Measurements from ENCODE around the gene AKIRIN1.
"Not testable (repeated sequence)": the region's sequence is repeated elsewhere in the genome, so short reads cannot be mapped to it uniquely, and the experiment has no call there.

AKIRIN1 gene

DNA sequence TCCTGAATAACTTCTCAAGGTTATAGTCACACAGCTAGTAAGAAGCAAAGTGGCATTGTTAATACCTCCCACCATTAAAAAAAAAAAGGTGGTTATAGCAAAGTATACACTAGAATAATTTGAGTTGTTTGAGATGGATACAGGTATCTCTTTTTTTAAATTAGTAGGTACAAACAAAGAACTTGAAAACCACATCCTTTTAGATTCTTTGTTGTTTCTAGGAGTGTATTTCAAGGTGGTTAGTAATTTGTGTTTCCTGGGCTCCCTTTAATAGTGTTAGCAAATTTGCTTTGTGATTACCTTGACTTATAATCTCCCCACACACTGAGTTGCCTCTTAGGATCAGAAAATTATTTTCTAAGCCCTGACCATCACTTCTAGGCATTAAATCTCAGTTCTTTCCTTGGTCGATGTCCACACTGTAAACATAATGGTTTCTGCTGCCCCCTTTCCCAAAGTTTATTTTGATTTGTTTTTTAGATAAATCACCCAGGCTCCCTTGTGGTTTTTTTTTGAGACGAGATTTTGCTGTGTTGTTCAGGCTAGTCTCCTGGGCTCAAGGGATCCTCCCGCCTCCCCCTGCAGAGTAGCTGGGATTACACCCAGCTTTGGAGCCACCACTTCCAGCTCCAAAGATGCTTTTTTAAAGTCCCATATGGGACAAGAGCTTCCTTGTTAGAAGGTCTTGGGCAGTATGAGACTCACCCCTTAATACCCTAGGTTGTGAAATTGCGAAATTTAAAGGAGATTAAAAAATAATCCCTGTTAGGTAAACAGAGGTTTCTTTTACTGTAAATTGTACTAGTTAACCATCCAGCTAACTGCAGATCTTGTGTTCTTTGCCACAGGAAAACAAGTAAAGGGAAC, 6.2 kb downstream of the AKIRIN1 start:
- no peak for DNase-seq

DNA sequence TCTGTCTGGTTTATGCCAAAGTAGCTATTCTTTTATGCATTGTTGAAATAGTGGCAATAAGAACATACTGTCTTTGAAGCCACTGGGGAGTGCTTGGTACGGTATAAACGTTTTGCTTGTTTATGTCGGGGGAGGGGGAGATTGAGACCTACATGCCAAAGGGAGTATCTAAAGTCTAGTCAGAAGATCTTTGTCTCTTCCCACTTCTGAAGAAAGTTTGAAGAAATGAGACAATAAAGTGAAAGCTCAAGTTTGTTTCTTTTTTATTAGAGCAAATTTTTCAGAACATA, 6.8 kb downstream of the AKIRIN1 start:
- no peak for DNase-seq

DNA sequence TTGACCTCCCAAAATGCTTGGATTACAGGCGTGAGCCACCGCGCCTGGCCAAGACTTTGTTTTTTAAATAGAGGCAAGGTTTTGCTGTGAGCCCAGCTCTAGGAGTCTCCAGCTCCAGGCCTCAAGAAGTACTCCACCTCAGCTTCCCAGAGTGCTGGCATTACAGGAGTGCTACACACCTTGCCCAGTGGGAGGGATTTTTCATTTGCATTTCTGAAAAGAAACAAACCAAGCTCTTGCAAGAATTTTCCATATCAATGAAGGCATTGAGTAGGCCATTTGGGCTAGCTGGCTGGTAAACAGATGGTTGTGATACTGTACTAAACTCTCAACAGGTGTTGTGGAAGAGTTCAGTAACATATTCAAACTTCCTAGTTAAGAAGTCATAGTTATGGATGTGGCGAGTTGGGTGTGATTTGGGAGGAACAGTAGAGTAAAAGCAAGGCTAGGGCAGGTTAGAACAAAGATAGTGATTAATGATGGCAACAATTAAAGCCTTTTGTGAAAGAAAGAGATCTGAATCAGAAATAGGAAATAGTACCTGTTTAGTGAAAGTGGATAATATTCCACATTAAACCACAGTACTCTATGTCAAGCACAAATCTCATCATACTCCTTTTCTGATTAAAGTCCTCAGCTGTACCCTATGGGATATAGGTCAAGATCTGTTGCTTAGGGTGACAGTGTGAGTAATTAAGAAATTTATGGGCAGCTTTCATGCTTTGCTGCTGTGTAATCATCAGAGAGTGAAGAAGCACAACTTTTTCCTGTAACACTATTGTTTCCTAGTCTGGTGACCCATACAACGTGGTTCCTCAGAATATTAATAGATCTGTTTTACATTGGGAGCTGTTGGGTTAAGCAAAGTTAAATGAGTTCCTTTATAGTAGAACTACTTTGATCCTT, 10.7 kb downstream of the AKIRIN1 start:
- no peak for DNase-seq

DNA sequence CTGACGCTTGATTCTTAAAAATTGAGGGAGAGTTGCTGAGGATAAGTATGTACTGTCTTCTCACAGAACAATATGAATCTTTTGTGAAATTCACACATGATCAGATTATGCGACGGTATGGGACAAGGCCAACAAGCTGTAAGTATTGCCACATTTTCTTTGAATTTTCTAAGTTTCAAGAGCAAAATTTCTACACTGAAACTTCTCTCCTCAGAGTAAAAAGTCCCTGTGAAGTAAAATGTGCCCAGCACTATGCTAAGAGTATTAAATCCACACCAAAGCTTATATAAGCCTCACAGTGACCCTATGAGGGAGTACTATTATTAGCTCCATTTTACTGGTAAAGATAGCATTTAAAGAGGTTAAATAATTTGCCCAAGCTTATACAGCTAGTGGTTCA, 12.2 kb downstream of the AKIRIN1 start:
- DNase-seq = no peak

DNA sequence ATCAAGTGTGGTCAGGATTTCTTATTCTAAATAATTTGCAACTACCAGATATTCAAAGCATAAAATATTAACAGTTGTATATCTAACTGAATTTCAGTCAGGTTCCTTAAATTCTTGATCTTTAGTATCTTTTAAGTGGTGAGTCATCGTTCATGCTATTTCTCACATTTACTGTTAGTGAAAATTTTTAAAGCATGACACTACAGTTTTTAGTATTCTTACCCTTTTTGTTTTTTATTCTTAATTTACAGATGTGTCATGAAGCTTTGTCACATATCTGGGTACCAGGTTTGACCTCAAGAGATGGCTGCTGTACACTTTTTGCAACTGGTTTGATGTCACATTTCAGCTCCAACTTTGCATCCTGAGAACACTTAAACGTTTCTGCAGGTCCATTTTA, 12.7 kb downstream of the AKIRIN1 start:
- DNase-seq = no peak

DNA sequence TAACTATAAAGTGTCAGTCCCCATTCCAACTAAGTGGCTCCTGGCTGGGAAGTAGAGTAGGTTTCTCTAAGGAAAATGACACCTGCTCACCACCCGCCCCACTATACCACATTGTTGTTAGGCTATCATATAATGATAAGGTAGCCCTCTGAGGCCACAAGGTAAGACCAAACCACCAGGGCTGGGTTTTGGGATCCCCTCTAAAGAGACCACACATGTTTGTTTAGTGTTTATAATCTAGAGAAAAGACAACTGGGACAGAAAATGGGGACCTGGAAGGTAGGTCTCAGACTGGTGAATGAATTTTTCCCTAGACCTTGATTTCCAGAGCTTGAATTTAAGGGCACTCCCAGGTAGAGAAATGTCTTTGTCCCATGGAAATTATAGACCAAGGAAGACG, 15.2 kb downstream of the AKIRIN1 start:
- DNase-seq = no peak

DNA sequence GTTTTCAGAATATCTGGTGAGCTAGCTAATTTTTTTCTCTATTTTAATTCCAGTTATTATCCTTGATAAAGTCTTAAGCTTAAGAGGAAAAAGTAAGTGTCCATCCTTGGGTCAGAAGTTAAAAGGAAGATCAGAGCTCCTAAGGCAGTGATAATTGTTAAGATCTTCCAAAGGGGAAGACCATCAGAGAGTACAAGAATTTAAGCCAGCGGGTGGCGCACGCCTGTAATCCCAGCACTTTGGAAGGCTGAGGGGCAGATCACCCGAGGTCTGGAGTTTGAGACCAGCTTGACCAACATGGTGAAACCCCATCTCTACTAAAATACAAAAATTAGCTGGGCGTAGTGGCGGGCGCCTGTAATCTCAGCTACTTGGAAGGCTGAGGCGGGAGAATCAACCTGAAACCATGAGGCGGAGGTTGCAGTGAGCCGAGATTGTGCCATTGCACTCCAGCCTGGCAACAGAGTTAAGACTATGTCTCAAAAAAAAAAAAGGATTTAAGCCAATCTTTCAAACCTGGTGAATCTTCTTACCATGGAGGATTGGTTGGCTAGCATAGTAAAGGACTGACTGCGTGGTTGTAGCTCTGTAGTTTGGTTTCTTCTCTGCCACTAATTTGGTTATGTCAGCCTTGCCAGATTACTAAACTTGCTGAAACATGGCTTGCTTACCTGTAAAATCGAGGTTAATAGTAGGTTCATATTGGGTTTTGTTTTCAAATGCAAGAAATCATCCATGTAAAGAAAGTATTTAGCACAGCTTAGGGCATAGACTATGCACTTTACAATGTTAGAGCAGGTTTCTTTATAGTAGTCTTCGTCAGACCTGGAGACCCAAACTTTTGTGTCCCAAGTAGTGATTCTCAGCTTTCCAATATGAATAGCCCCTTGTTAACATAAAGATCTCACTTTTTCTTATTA, 15.9 kb downstream of the AKIRIN1 start:
- DNase-seq = no peak

DNA sequence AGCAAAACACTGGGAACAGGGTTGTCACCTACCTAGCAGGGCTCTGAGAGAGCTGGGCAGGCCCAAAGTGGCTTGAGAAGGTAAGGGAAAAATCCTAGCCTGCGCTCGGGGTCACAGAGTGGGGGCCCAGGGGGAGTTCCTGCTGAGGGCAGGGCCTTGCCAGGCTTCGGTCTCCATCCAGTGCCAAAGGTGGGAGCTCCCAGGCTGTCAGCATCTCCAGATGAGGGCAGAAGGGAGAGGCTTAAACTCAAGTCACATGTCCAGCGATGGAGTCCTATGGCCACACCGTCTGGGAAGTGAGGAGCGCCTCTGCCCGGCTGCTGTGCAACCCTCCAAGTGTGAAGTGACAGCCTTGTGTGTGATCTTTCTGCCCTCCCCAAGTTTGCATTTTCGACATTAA, 23.9 kb downstream of the AKIRIN1 start:
- DNase-seq = not testable (repeated sequence)

DNA sequence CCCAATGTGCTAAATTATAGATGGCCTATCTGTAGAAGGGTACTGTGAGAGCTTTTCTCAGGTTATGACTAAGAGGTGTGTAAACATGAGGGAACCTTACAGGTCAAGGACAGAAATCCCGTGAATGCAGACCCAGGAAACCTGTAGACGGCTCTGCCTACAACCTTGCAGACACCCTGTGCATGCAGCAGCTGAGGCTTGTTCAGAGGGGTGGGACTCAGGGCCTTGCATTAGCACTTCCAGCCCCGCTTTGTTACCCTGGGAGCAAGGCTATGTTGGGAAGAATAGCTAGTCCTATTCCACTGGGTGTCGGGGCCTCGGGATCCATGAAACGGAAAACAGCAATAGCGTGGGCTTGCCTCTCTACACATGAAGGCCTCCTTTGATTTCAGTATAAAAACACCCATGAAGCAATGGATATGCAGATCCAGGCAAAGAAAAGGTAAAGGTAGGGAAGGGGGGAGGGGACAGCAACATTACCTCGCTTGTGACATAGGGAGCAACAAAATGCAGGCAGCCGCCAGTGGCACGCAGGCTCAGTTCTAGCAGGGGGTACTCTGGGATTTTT, 25.6 kb downstream of the AKIRIN1 start:
- DNase-seq = no peak

DNA sequence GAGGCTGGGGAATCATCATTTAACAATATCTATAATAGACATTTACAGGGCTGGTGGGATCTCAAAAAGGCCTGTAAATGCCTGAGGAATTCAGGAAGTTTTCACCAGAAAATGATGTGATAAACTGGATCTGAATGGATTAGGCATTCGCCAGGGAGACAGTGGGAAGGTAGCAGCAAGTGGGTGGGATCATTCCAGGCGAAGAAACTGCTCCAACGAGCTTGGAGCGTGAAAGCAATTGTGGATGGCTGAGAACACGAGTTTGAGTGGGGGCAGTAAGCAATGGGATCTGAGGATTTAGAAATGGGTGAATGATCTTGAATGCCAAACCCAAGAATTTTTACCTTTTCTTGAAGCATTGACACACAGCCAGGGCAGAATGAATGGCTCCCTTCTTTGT, 26.2 kb downstream of the AKIRIN1 start:
- DNase-seq = no peak

DNA sequence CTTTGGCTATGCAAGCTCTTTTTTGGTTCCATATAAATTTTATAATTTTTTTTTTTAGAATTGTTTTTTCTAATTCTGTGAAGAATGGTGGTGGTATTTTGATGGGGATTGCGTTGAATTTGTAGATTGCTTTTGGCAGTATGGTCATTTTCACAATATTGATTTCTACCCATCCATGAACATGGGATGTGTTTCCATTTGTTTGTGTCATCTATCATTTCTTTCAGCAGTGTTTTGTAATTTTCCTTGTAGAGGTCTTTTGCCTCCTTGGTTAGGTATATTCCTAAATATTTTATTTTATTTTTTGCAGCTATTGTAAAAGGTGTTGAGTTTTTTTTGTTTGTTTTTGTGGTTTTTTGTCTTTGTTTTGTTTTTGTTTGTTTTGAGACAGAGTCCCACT, 29.4 kb downstream of the AKIRIN1 start:
- not testable (repeated sequence) for DNase-seq

DNA sequence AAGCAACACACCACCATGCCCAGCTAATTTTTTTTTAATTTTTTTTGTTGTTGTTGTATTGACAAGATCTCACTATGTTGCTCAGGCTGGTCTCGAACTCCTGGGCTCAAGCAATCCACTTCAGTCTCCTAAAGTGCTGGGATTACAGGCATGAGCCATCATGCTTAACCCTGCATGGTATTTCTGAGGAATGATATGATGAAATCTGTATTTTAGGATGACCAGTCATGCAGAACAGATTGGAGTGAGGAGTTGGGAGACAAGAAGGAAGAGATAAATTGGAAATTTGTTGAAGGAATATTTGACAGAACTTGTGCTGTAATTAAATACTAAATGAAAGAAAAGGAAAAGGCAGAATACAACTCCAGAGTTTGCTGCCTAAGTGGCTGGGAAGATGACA, 30.4 kb downstream of the AKIRIN1 start:
- DNase-seq = no peak

DNA sequence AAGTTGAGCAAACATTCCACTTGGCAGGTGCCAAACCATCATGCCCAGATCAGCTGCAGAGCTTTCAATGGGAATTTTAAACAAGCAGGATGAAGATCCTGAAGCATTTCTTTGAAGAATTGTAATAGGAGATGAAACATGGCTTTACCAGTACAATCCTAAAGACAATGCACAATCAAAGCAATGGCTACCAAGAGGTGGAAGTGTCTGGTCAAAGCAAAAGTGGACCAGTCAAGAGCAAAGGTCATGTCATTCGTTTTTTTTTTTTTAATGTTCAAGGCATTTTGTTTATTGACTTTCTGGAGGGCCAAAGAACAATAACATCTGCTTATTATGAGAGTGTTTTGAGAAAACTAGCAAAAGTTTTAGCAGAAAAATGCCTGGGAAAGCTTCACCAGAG, 32.1 kb downstream of the AKIRIN1 start:
- no peak for DNase-seq

DNA sequence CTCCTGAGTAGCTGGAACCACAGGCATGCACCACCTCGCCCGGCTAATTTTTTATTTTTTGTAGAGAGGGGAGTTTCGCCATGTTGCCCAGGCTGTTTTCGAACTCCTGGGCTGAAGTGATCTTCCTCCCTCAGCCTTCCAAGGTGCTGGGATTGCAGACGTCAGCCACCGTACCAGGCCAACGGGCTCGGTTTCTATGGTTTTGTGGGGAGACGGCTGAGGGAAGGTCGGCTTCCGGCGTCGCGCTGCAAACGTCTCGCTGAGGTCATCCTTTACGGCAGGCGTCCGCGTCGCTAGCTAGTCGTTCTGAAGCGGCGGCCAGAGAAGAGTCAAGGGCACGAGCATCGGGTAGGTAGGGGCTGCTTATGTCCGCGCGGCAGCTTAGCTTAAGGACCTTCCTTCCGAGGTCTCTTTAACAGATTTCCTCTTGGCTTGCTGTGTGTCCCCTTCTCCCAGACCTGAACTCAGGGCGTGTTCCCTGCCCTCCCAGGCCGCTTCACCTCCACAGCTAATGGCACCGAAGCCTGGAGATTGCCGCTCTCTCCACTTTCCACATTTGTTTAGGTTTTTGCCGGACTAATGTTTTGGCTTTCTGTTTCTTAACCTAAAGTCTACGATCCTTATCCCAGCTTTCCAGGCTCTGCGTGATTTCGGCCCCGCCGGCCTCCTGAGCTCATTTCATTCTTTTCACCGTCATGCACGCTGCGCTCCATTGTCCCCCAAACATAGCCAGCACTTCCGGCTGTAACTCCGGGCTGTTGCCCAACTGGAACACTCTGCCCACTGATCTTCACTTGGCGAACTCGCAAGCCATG, 35.2 kb downstream of the AKIRIN1 start, which contains the start of gene NDUFS5:
Gene NDUFS5, plus strand, starts transcription at position 300 of the 815 bp plus-strand sequence. CDS start 2,375 bp downstream, outside the sequence.
- DNase-seq = peak; percentile 94

DNA sequence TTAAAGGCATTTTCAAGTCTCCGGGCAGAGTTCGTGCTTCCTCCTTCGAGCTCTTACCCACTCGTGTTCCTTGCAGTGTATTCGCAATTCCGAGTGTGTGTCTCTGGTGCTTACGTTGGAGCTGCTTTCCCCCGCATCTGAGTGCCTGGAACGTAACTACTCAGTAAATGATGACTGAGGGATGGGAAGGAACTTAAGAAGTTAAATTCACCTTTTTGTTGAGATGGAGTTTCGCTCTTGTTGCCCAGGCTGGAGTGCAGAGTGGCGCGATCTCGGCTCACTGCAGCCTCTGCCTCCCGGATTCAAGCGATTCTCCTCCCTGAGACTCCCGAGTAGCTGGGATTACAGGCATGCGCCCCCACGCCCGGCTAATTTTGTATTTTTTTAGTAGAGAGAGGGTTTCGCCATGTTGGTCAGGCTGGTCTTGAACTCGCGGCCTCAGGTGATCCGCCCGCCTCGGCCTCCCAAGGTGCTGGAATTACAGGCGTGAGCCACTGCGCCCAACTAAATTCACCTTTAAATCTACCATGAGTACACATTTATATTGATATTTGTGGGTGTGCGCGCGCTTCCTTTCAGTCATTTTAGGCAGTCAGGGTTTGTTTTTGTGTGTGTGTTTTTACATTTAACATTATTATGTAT, 35.9 kb downstream of the AKIRIN1 start:
- DNase-seq = peak; percentile 66

DNA sequence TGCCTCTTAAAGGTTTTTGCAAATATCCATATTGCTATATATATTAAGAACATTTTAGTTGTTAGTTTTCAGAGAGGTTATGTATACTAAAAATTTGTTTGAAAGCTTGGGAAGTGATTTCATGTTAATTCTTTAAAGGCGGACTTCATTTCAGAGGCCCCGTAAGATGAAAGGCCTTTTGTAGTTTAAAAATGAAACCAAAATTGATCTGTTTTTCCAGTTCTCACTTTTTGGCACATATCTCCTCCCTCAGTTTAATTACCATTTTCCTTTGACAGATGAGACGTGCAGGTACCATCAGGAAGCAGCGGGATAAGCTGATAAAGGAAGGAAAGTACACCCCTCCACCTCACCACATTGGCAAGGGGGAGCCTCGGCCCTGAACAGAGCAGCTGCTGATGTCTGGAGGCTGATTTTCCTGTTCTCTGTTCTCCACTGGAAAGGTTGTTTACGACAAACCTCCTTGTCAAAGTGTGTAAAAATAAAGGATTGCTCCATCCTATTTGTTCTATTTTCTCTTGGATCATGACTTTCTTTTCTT, 43.1 kb downstream of the AKIRIN1 start:
- DNase-seq = no peak

DNA sequence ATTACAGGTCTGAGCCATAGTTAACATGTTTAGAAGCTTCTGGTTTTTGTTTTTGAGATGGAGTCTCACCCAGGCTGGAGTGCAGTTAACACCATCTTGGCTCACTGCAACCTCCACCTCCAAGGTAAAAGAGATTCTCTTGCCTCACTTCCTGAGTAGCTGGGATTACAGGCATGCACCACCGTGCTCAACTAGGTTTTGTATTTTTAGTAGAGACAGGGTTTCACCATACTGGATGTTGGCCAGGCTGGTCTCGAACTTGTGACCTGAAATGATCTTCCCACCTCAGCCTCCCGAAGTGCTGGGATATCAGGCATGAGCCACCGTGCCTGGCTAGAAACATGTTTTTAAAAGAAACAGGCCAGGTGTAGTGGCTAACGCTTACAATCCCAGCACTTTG, 45.6 kb downstream of the AKIRIN1 start:
- no peak for DNase-seq

DNA sequence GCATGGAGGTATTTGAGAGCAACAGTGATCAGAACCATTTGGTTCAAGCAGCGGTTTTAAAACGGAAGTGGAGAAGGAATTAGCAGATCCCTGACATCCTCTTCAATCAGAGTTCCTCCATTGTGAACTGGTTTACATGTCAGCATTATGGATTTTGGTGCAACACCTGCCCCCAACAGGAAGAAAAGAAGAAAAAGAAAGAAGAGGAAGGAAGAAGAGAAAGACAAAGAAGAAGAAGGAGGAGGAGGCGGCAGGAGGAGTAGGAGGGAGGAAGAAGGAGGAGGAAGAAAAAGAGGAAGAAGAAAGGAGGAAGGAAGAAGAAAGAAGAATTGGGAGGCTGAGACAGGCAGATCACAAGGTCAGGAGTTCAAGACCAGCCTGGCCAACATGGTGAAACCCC, 52.4 kb downstream of the AKIRIN1 start:
- no peak for DNase-seq

DNA sequence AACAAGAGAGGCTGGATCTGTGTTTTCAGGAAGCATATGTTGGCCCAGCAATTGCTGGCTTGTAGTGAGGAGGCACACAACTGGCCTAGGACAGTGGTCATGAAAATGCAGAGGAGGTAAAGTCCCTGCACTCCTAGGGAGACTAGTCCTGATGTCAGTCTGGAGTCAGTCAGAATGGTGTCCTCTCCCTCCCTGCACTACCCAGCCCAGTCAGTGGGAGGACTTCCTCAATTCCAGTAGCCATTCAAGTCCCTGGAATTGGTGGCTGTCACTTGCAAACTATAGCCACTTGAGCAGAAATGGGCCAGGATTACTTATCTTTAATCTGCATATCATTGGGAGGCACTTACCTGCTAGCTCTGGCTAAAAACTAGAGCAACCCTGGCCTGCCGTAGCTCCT, 53.7 kb downstream of the AKIRIN1 start:
- no peak for DNase-seq

DNA sequence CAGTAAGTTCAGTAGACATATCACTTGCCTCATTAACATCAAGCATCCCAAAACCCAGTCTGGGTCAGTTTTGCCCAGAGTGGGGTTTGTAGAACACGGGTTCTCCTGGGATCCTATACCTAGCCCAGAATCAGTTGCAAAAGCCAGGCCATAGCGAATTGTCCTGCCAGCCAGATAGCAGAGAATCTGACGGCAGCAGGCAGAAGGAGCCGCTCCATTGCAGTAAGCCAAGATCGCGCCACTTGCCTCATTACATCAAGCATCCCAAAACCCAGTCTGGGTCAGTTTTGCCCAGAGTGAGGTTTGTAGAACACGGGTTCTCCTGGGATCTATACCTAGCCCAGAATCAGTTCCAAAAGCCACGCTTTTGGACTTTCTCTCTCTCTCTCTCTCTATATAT, 54.2 kb downstream of the AKIRIN1 start:
- DNase-seq = no peak
